Subcutaneous abdominal adipose tissue (tissue), 5 donors: ENCODE measurements around the gene DNAAF8.

Source experiments
- H3K27ac ChIP-seq: one replicate; pipeline ENCODE4 v1.7.0; 2013; ENCODE audit warnings: low read depth, mild to moderate bottlenecking, inconsistent platforms, low read length, moderate library complexity
- H3K27me3 ChIP-seq, 5 donors: one replicate each; pipeline ENCODE4 v1.7.0; 2013; ENCODE audit warnings: low read length in 5 of 5, inconsistent platforms in 1 of 5; ENCODE audit not compliant: control insufficient read depth in 5 of 5, insufficient read depth in 4 of 5
- H3K36me3 ChIP-seq, 5 donors: one replicate each; pipeline ENCODE4 v1.7.0; 2013; ENCODE audit warnings: low read length in 5 of 5; ENCODE audit not compliant: control insufficient read depth in 5 of 5, insufficient read depth in 5 of 5
- H3K4me1 ChIP-seq, 5 donors: one replicate each; pipeline ENCODE4 v1.7.0; 2013; ENCODE audit warnings: low read length in 5 of 5, mild to moderate bottlenecking in 3 of 5, moderate library complexity in 1 of 5; ENCODE audit not compliant: control insufficient read depth in 5 of 5, insufficient read depth in 5 of 5
- H3K4me3 ChIP-seq, 5 donors: one replicate each; pipeline ENCODE4 v1.7.0; 2013; ENCODE audit warnings: low read length in 5 of 5, low read depth in 1 of 5
- H3K9ac ChIP-seq, 5 donors: one replicate each; pipeline ENCODE4 v1.7.0; 2013; ENCODE audit warnings: low read length in 5 of 5, mild to moderate bottlenecking in 4 of 5, moderate library complexity in 3 of 5
- H3K9me3 ChIP-seq, 5 donors: one replicate each; pipeline ENCODE4 v1.7.0; 2013; ENCODE audit warnings: low read length in 5 of 5; ENCODE audit not compliant: control insufficient read depth in 5 of 5
- donor health status: healthy.
- donor health status: healthy.
- donor health status: healthy.
- donor health status: healthy.
- donor health status: healthy.

The DNAAF8 gene

DNA sequence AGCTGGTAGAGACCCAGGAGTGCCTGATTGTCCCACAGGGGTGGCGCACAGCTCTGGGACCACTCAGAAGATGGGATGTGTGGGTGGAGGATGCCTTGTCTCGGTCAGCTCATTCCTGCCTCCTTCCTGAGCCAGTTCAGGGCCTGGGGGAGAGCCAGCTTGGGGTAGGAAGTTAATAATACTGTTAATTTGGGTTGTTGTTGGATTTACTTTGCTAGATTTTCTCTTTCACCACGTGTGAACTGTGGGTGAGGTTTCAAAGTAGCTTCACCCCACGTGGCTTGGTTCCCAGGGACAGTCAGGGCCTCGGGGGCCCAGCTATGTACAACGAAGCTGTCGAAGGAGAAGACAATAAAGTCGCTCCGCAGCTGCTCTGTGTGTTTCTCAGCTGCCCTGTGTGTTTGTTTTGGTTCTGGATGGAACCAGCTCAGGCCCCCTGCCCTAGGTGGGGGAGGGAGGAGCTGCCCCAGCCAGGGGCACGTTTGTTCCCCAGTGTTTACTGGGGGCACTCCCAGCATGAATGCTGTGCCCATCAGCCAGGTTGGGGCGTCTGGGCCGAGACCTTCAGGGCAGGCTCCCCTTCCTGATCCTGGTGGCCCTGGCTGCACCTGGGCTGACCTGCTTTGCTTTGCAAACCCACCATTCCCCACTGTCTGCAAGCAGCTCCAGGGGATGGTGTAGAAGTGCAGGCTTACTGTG is 38.7 kb upstream of the DNAAF8 start:
- peaks cover 0 to 57% (median 43%) of the 10 kb centered on the region in 5 donors for H3K36me3 ChIP-seq
- no peak overlapping the region for H3K9ac ChIP-seq
- no peak overlapping the region for H3K4me3 ChIP-seq
- peaks cover 3 to 51% (median 36%) of the 10 kb centered on the region in 5 donors for H3K4me1 ChIP-seq
- no peaks in the 10 kb centered on the region for H3K9me3 ChIP-seq
- no peak overlapping the region for H3K27ac ChIP-seq
- H3K27me3 ChIP-seq, result no peaks in the 10 kb centered on the region

DNA sequence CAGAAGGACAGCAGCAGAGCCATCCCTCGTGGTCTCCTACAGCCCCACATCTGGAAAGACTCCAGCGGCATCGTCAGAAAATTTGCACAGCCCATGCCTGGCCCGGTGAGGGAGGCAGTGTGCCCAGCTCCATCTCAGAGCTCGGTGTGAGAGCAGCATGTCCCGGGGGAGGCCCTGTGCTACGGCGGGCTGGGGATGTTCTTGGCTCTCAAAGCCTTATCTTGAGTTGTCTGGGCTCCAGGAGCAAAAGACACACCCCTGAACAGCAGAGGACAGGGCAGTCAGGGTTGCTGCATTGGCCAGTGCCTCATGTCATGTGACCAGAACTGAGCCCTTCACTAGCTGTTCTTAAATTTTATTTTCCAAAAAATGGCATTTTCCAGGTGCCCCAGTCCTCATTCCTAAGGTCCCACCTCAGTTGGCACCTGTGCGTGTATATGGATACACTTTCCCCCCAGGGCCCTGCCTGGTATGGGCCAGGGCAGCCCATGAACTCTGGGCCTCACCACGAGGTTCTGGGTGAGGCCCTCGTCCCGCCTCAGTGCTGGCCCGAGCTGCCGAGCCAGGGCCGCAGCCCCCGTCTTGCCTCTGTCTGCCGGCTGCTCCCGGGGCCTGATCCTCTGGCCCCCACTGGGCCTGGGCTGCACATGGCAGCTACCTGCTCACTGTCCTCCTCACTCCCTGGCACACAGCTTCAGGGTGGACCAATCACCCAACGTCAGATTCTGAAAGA is 38.0 kb upstream of the DNAAF8 start:
- no peaks in the 10 kb centered on the region for H3K9me3 ChIP-seq
- H3K4me1 ChIP-seq, result peaks cover 3 to 48% (median 30%) of the 10 kb centered on the region in 5 donors
- no peak overlapping the region for H3K27ac ChIP-seq
- peaks cover 0 to 65% (median 49%) of the 10 kb centered on the region in 5 donors for H3K36me3 ChIP-seq
- no peaks in the 10 kb centered on the region for H3K27me3 ChIP-seq
- H3K9ac ChIP-seq, result no peak overlapping the region
- no peak overlapping the region for H3K4me3 ChIP-seq

DNA sequence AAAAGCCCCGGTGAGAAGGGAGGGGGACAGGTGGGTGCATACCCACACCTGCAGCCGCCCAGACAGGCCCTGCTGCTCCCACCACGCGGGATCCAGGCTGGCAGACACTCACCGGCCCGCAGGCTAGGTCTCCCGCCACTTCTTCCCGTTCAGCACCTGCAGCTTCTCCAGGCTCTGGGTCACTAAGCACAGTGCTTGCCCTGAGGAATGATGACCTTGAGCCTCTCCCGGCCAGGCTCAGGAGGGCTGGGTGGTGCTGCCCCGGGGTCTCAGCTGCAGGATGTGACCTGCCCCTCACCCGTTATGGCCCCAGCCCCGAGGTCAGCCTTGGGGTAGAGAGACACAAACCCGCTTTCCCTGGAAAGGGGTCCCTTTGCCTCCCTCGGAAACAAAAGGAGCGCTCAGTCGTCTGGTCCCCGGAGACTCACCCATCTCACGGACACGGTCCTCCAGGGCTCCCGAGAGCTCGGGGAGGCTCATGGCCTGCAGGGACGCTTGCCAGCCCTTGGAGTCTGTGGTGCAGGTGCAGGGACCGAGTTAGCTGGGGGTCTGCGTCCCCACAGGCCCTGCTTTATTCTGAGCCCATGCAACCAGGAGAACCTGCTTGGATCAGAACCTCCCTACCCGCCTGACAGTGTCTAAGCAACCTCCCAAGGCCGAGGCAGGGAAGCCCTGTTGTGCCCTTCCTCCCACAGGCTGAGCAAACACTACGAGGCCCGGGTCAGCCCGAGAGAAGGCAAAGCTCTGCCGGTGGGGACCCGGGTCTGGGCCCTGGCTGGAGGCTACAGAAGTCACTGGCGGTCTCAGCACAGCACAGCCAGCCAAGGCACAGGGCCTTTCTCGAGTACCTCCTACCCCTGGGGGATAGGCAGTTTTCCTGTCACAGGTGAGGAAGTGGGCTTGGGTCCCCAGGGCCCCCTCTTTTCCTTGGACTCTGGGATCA is 37.2 kb upstream of the DNAAF8 start:
- H3K4me3 ChIP-seq, result no peak overlapping the region

DNA sequence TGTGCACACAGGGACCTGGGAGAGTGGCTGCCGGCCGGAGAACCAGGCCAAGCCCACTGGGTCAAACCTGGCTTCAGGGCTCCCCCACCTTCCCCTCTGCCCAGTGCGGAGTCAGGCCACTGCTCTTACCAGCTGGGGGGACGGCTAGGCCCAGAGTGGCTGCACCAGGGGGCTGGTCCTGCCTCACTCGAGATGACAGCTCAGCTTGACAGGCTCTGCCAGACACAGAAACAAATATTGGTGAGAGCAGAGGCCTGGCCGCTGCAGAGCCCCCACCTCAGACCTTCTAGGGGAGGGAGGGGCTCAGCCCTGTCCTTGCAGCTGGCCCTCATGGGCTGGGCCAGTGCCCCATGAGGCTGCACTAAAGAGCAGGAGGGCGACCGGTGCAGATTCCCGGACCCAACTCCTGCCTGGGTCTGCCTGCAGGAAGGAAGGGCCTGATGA is 36.5 kb upstream of the DNAAF8 start:
- H3K27me3 ChIP-seq, result no peaks in the 10 kb centered on the region
- H3K9ac ChIP-seq, result no peak overlapping the region
- no peak overlapping the region for H3K27ac ChIP-seq
- H3K4me1 ChIP-seq, result peaks cover 0 to 38% (median 21%) of the 10 kb centered on the region in 5 donors
- H3K36me3 ChIP-seq, result peaks cover 0 to 80% (median 59%) of the 10 kb centered on the region in 5 donors
- H3K9me3 ChIP-seq, result no peaks in the 10 kb centered on the region
- H3K4me3 ChIP-seq, result no peak overlapping the region

More for the DNA sequence above, 37.2 kb upstream of the DNAAF8 start:
- no peak overlapping the region for H3K9ac ChIP-seq
- peaks cover 3 to 45% (median 28%) of the 10 kb centered on the region in 5 donors for H3K4me1 ChIP-seq
- peaks cover 0 to 73% (median 57%) of the 10 kb centered on the region in 5 donors for H3K36me3 ChIP-seq
- no peaks in the 10 kb centered on the region for H3K9me3 ChIP-seq
- H3K27me3 ChIP-seq, result no peaks in the 10 kb centered on the region
- no peak overlapping the region for H3K27ac ChIP-seq

DNA sequence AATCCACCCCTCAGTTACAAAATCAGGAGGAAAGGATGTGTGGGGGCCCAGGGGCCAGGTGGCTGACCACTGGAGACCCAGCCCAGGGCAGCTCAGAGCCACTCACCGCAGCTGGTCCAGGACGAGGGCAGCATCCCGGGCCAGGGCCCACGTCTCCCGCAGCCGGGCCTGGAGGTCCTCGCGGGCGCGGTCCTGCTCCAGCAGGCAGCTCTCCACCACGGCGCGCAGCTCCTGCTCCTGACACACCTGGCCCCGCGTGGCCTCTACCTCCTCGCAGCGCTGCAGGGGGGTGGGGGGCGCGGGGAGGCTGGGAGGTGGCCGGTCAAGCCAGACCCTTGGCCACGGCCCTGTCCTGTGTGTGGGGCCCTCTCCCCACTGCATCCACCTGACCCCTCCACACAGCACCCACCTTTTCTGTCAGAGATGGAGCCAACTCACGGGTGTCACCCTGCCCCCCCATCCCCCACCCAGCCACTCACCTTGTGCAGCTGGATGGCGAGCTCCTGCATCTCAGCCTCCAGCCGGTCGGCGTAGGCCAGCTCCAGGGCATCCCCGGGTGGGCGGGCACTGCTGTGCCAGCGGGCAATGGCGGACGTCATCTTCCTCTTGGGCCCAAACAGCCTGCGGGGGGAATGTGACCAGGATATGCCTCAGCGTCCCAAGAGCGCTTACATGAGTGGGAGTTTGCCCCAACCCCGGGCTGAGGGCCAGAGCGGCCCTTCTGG is 35.9 kb upstream of the DNAAF8 start:
- peaks cover 0 to 82% (median 62%) of the 10 kb centered on the region in 5 donors for H3K36me3 ChIP-seq
- H3K9me3 ChIP-seq, result no peaks in the 10 kb centered on the region
- H3K4me1 ChIP-seq, result peaks cover 0 to 34% (median 17%) of the 10 kb centered on the region in 5 donors

DNA sequence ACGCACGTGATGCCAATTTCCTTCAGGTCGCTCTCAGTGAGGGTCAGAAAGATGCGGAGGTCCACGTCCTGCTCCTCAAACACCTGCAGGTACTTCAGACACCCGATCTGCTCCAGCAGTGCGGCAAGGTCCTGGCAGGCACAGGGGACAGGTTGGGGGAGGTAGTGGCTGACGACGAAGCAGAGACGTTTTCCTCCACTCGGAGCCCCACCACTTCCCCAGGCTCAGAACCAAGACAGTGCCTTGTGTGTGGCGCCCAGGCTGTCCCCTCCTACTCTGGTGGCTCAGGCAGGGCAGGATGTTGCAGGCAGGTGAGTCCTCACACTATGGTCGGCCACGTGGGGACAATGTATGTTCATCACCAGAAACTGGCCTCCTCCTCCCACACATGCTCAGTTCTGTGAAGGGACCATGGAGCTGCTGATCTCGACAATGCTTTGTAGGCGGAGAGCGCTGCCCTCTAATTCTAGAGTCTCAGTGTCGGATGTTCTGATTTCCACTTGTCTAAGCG is 35.2 kb upstream of the DNAAF8 start:
- Histone ChIP-seq H3K36me3 (peaks cover 0 to 87% (median 66%) of the 10 kb centered on the region in 5 donors), H3K27ac (no peak overlapping the region), H3K4me3 (no peak overlapping the region), H3K4me1 (peaks cover 0 to 28% (median 17%) of the 10 kb centered on the region in 5 donors), H3K27me3 (no peaks in the 10 kb centered on the region), H3K9ac (no peak overlapping the region), H3K9me3 (no peaks in the 10 kb centered on the region)

More for the DNA sequence above, 35.9 kb upstream of the DNAAF8 start:
- Histone ChIP-seq H3K27ac (no peak overlapping the region), H3K27me3 (no peaks in the 10 kb centered on the region), H3K4me3 (no peak overlapping the region), H3K9ac (no peak overlapping the region)

DNA sequence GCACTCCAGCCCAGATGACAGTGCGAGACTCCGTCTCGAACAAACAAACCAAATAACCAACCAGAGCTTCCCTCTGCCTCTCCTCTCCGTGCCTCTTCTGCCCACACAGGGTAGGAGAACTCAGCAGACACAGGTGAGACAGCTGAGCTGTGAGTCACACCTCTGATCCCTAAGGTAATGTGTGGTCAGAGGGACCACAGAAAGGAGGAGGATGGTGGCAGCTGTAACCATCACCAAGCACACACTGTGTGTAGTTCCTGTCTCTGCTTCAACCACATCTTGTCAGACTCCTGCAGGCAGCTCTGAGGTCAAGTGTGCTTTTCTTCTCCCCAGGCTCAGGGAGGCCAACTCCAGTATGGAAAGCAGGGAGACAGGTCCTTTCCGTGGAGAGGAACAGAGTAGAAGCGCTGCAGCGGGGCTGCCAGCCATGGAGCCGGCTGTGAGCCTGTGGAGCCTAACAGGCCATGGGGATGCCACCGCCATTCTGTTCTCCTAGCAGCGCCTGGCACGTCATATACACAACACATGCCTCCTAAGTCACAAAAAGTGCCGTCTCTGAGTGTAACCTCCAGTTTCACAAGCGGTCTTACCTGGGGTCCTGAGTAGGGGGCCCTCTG is 33.8 kb upstream of the DNAAF8 start:
- Histone ChIP-seq H3K36me3 (peaks cover 0 to 94% (median 73%) of the 10 kb centered on the region in 5 donors), H3K4me1 (peaks cover 0 to 15% (median 5%) of the 10 kb centered on the region in 5 donors), H3K4me3 (no peak overlapping the region), H3K27ac (no peak overlapping the region), H3K27me3 (no peaks in the 10 kb centered on the region), H3K9me3 (no peaks in the 10 kb centered on the region), H3K9ac (no peak overlapping the region)

DNA sequence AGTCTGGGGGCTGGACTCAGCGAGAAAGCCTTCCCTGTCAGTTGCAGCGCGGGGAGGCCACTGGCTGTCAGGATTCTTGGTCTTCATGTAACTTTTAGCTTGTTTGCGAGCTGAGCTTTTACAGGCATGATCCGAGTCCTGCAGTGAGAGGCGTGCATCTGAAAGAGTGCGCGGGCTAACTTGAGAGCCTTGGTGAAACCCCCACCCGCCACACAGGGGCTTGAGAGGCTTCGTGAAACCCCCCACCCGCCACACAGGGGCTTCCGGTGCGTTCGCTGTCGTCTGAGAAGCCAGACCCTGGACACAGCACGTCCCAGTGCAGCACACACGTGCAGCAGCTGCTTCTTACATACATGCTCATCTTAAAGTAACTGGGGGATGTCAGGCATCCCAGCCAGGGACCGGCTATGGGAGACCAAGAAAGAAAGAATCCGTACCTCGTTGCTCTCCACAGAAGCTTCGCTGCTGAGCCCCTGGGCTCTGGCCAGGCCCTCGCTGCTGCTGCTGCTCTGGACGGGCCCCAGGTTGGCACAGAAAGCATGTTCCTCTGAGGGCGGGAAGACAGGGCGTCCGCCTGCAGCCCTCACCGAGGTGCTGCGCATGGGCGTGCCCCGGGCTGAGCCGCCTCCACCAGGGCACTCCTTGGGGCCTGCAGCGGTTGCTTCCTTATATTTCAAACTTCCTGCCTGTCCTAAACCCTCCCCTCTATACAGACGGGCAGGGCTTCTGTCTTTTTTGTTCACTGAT is 33.2 kb upstream of the DNAAF8 start:
- Histone ChIP-seq H3K4me1 (peaks cover 0 to 8% (median under 1%) of the 10 kb centered on the region in 5 donors), H3K9ac (no peak overlapping the region), H3K27ac (no peak overlapping the region), H3K4me3 (no peak overlapping the region), H3K36me3 (peaks cover 0 to 90% (median 69%) of the 10 kb centered on the region in 5 donors), H3K9me3 (no peaks in the 10 kb centered on the region), H3K27me3 (no peaks in the 10 kb centered on the region)
